ENCODE results near the gene SRD5A2.

DNA sequence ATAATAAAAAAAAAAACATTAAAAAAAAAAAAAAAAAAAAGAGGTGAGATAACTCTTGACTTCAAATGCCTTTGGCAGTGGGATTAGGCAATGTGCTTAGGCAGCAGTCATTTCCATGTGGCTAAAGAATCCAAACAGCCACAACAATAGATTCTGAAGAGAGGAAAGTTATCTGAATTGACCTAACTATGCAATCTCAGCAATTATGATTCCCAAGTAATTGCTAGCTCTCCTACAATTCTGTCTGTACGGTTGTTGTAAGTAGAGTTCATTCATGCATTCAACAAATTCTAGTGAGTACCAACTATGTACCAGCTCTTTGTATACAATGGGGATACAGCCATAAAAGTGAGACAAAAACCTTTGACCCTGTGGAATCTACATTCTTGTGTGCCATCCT, 3.6 kb downstream of the SRD5A2 start:
- no peak for TF ChIP-seq POLR2A (IDR thresholded peaks at IDR 0.05)
- TF ChIP-seq, protein P1, sequence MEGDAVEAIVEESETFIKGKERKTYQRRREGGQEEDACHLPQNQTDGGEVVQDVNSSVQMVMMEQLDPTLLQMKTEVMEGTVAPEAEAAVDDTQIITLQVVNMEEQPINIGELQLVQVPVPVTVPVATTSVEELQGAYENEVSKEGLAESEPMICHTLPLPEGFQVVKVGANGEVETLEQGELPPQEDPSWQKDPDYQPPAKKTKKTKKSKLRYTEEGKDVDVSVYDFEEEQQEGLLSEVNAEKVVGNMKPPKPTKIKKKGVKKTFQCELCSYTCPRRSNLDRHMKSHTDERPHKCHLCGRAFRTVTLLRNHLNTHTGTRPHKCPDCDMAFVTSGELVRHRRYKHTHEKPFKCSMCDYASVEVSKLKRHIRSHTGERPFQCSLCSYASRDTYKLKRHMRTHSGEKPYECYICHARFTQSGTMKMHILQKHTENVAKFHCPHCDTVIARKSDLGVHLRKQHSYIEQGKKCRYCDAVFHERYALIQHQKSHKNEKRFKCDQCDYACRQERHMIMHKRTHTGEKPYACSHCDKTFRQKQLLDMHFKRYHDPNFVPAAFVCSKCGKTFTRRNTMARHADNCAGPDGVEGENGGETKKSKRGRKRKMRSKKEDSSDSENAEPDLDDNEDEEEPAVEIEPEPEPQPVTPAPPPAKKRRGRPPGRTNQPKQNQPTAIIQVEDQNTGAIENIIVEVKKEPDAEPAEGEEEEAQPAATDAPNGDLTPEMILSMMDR (IDR thresholded peaks at IDR 0.05), result no peak
- no peak for TF ChIP-seq POLR2AphosphoS5 (IDR thresholded peaks at IDR 0.05)

Data from breast epithelium (tissue), 3 donors.